ENCODE measurements around the gene WFIKKN2. TPM values are rescaled to one million over a fixed set of nuclear protein-coding genes. Genes with fewer than 3 reads are reported as not detected.

Gene WFIKKN2
- total RNA-seq, 2 donors from 2014 or later: 0.29 to 0.35 TPM

- H3K4me1 ChIP-seq (ENCODE audit: control insufficient read depth, insufficient read depth, low read length): peaks cover 15% of the 10 kb centered on the region
- Mint-ChIP-seq H3K4me3 (no peak overlapping the region), H3K4me1 (peaks cover 12% of the 10 kb centered on the region), H3K27ac (no peak overlapping the region), H3K36me3 (ENCODE audit: low read depth) (no peaks in the 10 kb centered on the region), H3K27me3 (ENCODE audit: insufficient read depth) (no peaks in the 10 kb centered on the region), H3K9me3 (peaks cover 5% of the 10 kb centered on the region)
- DNase-seq: peak; percentile 43
- H3K27me3 ChIP-seq (ENCODE audit: control insufficient read depth, insufficient read depth, low read length, poor library complexity, severe bottlenecking): no peaks in the 10 kb centered on the region
- peaks cover 7% of the 10 kb centered on the region for H3K9me3 ChIP-seq (ENCODE audit: control insufficient read depth, low read length)
- no peak for TF ChIP-seq CTCF (conservative IDR thresholded peaks at IDR 0.05)
- no peak overlapping the region for H3K27ac ChIP-seq (ENCODE audit: low read depth, low read length)
- 89 to 100% methylated on average over 2 to 7 of the region's 7 CpGs for WGBS, 2 experiments (ENCODE audit: insufficient coverage in 1 of 2, insufficient read length in 1 of 2)
- H3K4me3 ChIP-seq (ENCODE audit: low read length): no peak overlapping the region
- H3K9ac ChIP-seq (ENCODE audit: extremely low read depth, low read length, poor library complexity, severe bottlenecking): no peak overlapping the region
- H3K36me3 ChIP-seq (ENCODE audit: control insufficient read depth, insufficient read depth, low read length): no peaks in the 10 kb centered on the region
Measured at GRCh38 chr17:50882851-50883250, 47.5 kb downstream of the WFIKKN2 start.

- Histone ChIP-seq H3K9ac (ENCODE audit: extremely low read depth, low read length, poor library complexity, severe bottlenecking) (peak overlapping the region; percentile 44), H3K36me3 (ENCODE audit: control insufficient read depth, insufficient read depth, low read length) (no peaks in the 10 kb centered on the region), H3K4me1 (ENCODE audit: control insufficient read depth, insufficient read depth, low read length) (peaks cover 15% of the 10 kb centered on the region), H3K27ac (ENCODE audit: low read depth, low read length) (no peak overlapping the region), H3K4me3 (ENCODE audit: low read length) (no peak overlapping the region), H3K27me3 (ENCODE audit: control insufficient read depth, insufficient read depth, low read length, poor library complexity, severe bottlenecking) (no peaks in the 10 kb centered on the region), H3K9me3 (ENCODE audit: control insufficient read depth, low read length) (peaks cover 7% of the 10 kb centered on the region)
- WGBS, 2 experiments (ENCODE audit: insufficient coverage in 1 of 2, insufficient read length in 1 of 2): 87 to 100% methylated on average over 2 to 5 of the region's 5 CpGs
- Mint-ChIP-seq H3K27me3 (ENCODE audit: insufficient read depth) (no peaks in the 10 kb centered on the region), H3K9me3 (peaks cover 5% of the 10 kb centered on the region), H3K4me1 (peaks cover 12% of the 10 kb centered on the region), H3K27ac (peak overlapping the region; percentile 86), H3K4me3 (no peak overlapping the region), H3K36me3 (ENCODE audit: low read depth) (no peaks in the 10 kb centered on the region)
- peak; percentile 65 for DNase-seq
- TF ChIP-seq CTCF (conservative IDR thresholded peaks at IDR 0.05): no peak
Measured at GRCh38 chr17:50883850-50884438, 48.6 kb downstream of the WFIKKN2 start.

DNA sequence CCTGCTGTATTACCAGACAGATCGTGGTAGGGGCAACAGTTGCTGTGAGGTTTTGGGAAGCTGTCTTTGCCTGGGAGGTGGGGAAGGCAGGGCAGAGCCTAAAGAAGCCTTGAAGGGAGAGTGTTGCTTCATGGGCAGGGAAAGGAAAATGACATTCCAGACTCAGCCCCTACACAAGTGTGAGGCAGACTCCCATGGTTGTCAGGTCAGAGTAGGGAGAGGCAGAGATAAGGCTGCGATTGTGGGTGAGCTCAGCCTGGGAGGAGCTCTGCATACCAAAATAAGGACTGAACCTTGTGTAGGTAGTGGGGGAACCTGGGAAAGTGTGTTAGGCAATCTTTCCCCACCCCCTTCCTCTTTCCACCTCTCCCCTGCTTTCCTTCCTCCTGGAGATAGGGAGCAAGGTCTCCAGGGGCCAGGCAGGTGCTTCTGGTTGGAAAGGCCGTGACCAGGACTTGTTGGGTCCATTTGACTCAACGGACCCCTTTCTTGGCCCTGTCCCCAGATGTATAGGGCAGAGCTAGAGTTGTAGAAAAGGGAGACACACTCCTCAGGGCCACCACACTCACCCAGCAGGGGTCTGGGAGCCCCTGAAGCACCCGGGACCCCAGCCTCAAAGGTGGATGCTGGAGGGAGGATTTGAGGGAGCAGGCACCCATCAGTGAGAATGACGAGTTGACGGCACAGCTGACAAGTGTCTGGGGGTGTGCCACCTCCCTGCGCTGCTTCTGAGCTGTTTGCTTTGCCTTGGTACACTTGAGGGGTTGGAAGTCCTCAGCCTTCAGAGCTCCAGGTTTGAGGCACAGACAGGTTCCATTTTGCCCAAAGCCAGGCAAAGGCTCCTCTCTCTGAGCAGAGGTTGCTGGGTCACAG lies 49.3 kb downstream of the WFIKKN2 start:
- H3K4me3 ChIP-seq (ENCODE audit: low read length): no peak overlapping the region
- Mint-ChIP-seq H3K27ac (peak overlapping the region; percentile 86), H3K4me3 (no peak overlapping the region), H3K4me1 (peaks cover 16% of the 10 kb centered on the region), H3K27me3 (ENCODE audit: insufficient read depth) (no peaks in the 10 kb centered on the region), H3K9me3 (peaks cover 5% of the 10 kb centered on the region), H3K36me3 (ENCODE audit: low read depth) (no peaks in the 10 kb centered on the region)
- H3K27me3 ChIP-seq (ENCODE audit: control insufficient read depth, insufficient read depth, low read length, poor library complexity, severe bottlenecking): no peaks in the 10 kb centered on the region
- DNase-seq: peak; percentile 86
- no peaks in the 10 kb centered on the region for H3K36me3 ChIP-seq (ENCODE audit: control insufficient read depth, insufficient read depth, low read length)
- H3K9ac ChIP-seq (ENCODE audit: extremely low read depth, low read length, poor library complexity, severe bottlenecking): peak overlapping the region; percentile 44
- TF ChIP-seq CTCF (conservative IDR thresholded peaks at IDR 0.05): no peak
- 79 to 83% methylated on average over 7 to 8 of the region's 8 CpGs for WGBS, 2 experiments (ENCODE audit: insufficient coverage in 1 of 2, insufficient read length in 1 of 2)
- peaks cover 3% of the 10 kb centered on the region for H3K9me3 ChIP-seq (ENCODE audit: control insufficient read depth, low read length)
- H3K27ac ChIP-seq (ENCODE audit: low read depth, low read length): no peak overlapping the region
- H3K4me1 ChIP-seq (ENCODE audit: control insufficient read depth, insufficient read depth, low read length): peaks cover 15% of the 10 kb centered on the region
